GM10266 (cell line): ENCODE measurements around the gene CTXN1.

Experiments
- DNase-seq: peaks from one replicate; pipeline ENCODE4 v3.0.0; 2012; ENCODE audit errors: extremely low spot score
- CTCF ChIP-seq: IDR thresholded peaks from 2 replicates; pipeline ENCODE4 v1.5.1; 2012; ENCODE audit warnings: mild to moderate bottlenecking, low read depth; ENCODE audit not compliant: control insufficient read depth, insufficient read depth; ENCODE audit errors: missing control alignments

The CTXN1 gene

GRCh38 chr19:7928741-7929701 lies 3.1 kb upstream of the CTXN1 start:
- peak; percentile 86 for DNase-seq
- peak; percentile 56 for TF ChIP-seq CTCF

GRCh38 chr19:7928334-7928706 lies 2.4 kb upstream of the CTXN1 start:
- DNase-seq, result no peak
- no peak for TF ChIP-seq CTCF

GRCh38 chr19:7927605-7928333 lies 1.8 kb upstream of the CTXN1 start:
- no peak for TF ChIP-seq CTCF
- DNase-seq, result no peak

- no peak for TF ChIP-seq CTCF
- no peak for DNase-seq
These were observed 1.0 kb upstream of the CTXN1 start for GRCh38 chr19:7926727-7927604.

- DNase-seq, result peak; percentile 93
- TF ChIP-seq CTCF, result peak; percentile 96
These were observed 624 bp downstream of the CTXN1 start for GRCh38 chr19:7925171-7925851.

- TF ChIP-seq CTCF, result no peak
- no peak for DNase-seq
These were observed 1.2 kb downstream of the CTXN1 start for GRCh38 chr19:7924651-7925170.
